HG03064 (cell line): ENCODE data around the gene IFNGR2.
"Not testable (repeated sequence)": the region's sequence is repeated elsewhere in the genome, so short reads cannot be mapped to it uniquely, and the experiment has no call there.

Experiments used
- ATAC-seq: cut with Tn5 transposase; IDR thresholded peaks from one replicate; pipeline ENCODE4 v1.9.1; 2021; ENCODE audit warnings: low read depth; ENCODE audit not compliant: unreplicated experiment

The IFNGR2 gene

GRCh38 chr21:33398361-33398760 lies 4.9 kb upstream of the IFNGR2 start:
- no peak for ATAC-seq

GRCh38 chr21:33401630-33401992 lies 1.6 kb upstream of the IFNGR2 start:
- ATAC-seq, result no peak

- no peak for ATAC-seq
Observed at GRCh38 chr21:33402001-33402979, 923 bp upstream of the IFNGR2 start.

GRCh38 chr21:33403786-33404585 lies 773 bp downstream of the IFNGR2 start:
- no peak for ATAC-seq

- ATAC-seq, result no peak
Observed at GRCh38 chr21:33406493-33406892, 3.3 kb downstream of the IFNGR2 start.

- no peak for ATAC-seq
Observed at GRCh38 chr21:33411949-33412430, 8.8 kb downstream of the IFNGR2 start.

- ATAC-seq, result not testable (repeated sequence)
Observed at GRCh38 chr21:33412439-33412831, 9.2 kb downstream of the IFNGR2 start.

GRCh38 chr21:33412832-33413519 lies 9.8 kb downstream of the IFNGR2 start:
- ATAC-seq, result no peak

- ATAC-seq, result no peak
Observed at GRCh38 chr21:33414068-33414467, 10.9 kb downstream of the IFNGR2 start.

GRCh38 chr21:33414926-33415325 lies 11.7 kb downstream of the IFNGR2 start:
- no peak for ATAC-seq

- ATAC-seq, result no peak
Observed at GRCh38 chr21:33418691-33419090, 15.5 kb downstream of the IFNGR2 start.

- ATAC-seq, result no peak
Observed at GRCh38 chr21:33419538-33420123, 16.4 kb downstream of the IFNGR2 start.

GRCh38 chr21:33421713-33422393 lies 18.6 kb downstream of the IFNGR2 start:
- no peak for ATAC-seq

- no peak for ATAC-seq
Observed at GRCh38 chr21:33424214-33424613, 21.0 kb downstream of the IFNGR2 start.

GRCh38 chr21:33425825-33426224 lies 22.6 kb downstream of the IFNGR2 start:
- no peak for ATAC-seq

- ATAC-seq, result no peak
Observed at GRCh38 chr21:33427051-33427450, 23.8 kb downstream of the IFNGR2 start.

- no peak for ATAC-seq
Observed at GRCh38 chr21:33428669-33429068, 25.5 kb downstream of the IFNGR2 start.

- ATAC-seq, result no peak
Observed at GRCh38 chr21:33430858-33431257, 27.6 kb downstream of the IFNGR2 start.

- ATAC-seq, result no peak
Observed at GRCh38 chr21:33432496-33432895, 29.3 kb downstream of the IFNGR2 start.

GRCh38 chr21:33433001-33433400 lies 29.8 kb downstream of the IFNGR2 start:
- no peak for ATAC-seq
